ENCODE measurements around the gene SPAG6. TPM values are rescaled to one million over a fixed set of nuclear protein-coding genes. Genes with fewer than 3 reads are reported as not detected.

SPAG6 gene
- total RNA-seq (2021): 0.55 TPM in 1 of 2 replicates, not detected in the other
- percentile 22 among the genes with signal in this experiment for Bru-seq, nascent RNA
- BruChase-seq, experiment 1, labeled RNA remaining after a 2-hour chase: percentile 27 among the genes with signal in this experiment
- percentile 26 among the genes with signal in this experiment for BruChase-seq, experiment 2, labeled RNA remaining after a 6-hour chase
- long read RNA-seq: 0 reads

DNA sequence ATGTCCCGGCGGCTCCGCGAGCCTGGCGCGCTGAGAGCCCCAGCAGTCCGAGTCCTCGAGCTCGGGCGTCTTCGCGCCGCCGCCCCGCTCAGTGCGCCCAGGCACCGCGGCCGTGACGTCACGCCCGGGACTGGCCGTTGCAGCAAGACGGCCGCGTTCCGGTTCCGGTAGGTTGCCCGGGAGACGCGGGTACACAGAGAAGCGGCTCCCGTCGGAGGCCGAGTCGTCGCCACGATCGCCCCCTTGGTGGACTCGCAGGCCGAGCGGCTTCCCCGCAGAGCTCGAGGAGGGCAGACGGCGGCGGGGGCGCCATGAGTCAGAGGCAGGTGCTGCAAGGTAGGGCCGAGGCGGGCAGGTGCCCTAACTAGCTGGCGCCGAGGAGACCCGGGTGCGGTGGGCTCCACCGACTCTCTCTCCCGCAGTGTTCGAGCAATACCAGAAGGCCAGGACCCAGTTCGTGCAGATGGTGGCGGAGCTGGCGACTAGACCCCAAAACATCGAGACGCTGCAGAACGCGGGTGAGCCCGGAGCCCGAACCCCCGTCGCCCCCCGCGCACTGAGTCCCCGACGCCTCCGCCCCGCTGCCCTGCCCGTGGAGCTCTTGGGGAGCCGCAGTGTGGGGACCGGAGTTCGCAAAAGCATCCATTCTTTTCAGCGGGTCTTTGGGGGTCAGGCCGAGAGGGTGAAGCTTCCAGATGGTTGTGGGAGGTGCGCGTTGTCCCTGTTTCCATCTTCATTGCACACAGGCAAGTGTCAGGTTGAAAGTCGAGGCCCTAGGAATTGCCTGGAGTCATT, at the start of gene SPAG6:
TSS of gene SPAG6 (plus strand) at position 196 of the 795 bp plus-strand sequence. CDS start at position 312, 116 bp downstream.
- H3K4me3 ChIP-seq: no peak within 1 kb of the TSS
- POLR2A ChIA-PET (ENCODE audit: unreplicated experiment): no interaction called here

DNA sequence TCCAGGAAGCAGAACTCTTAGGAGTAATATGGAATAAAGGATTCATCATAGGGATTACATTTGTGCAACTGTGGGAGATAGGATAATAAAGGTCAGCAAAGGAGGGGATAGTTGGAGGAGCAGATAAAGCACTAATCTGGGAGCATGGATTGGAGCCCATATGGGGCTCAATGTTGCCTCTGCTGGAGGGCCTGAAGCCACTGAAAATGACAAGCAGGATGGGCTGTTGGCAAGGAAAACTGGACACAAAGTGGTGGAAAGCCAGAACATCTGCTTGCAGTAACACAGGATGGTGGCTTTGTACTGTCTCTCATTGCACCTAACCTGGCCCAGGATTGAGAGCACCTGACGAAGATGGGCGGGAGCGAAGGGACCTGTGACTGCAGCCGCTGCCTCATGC, 44.1 kb upstream of the SPAG6 start:
- Histone ChIP-seq H3K79me2 (ENCODE audit: low read depth) (no peaks in the 10 kb centered on the region), H2AFZ (no peak overlapping the region), H3K27me3 (ENCODE audit: insufficient read depth, low read depth) (no peaks in the 10 kb centered on the region), H3K9me2 (ENCODE audit: insufficient read depth) (no peaks in the 10 kb centered on the region), H3K4me1 (replicated peaks; ENCODE audit: insufficient read depth) (no peaks in the 10 kb centered on the region), H3K4me3 (no peak overlapping the region), H3K36me3 (ENCODE audit: low read depth) (no peaks in the 10 kb centered on the region), H3K27ac (no peak overlapping the region), H3F3A (ENCODE audit: insufficient read depth, low read depth) (no peaks in the 10 kb centered on the region), H3K4me2 (no peak overlapping the region), H3K9me3 (ENCODE audit: insufficient read depth, low read depth) (0 out of 2 replicates have a peak, but pooled peaks cover 3% of the 10 kb centered on the region), H4K20me1 (ENCODE audit: insufficient read depth) (no peaks in the 10 kb centered on the region)
- intact Hi-C loops (cut with micrococcal nuclease; ENCODE audit: unreplicated experiment): no loop called here
- ChIA-PET CTCF (no interaction called here), POLR2A (ENCODE audit: unreplicated experiment) (no interaction called here)
- no TSS peak for BruUV-seq (replicated peaks)
- TF ChIP-seq EZH2 (IDR thresholded peaks at IDR 0.05; ENCODE audit: low read depth): no peak
- TF ChIP-seq, protein P1, sequence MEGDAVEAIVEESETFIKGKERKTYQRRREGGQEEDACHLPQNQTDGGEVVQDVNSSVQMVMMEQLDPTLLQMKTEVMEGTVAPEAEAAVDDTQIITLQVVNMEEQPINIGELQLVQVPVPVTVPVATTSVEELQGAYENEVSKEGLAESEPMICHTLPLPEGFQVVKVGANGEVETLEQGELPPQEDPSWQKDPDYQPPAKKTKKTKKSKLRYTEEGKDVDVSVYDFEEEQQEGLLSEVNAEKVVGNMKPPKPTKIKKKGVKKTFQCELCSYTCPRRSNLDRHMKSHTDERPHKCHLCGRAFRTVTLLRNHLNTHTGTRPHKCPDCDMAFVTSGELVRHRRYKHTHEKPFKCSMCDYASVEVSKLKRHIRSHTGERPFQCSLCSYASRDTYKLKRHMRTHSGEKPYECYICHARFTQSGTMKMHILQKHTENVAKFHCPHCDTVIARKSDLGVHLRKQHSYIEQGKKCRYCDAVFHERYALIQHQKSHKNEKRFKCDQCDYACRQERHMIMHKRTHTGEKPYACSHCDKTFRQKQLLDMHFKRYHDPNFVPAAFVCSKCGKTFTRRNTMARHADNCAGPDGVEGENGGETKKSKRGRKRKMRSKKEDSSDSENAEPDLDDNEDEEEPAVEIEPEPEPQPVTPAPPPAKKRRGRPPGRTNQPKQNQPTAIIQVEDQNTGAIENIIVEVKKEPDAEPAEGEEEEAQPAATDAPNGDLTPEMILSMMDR (conservative IDR thresholded peaks at IDR 0.05): 0 out of 2 replicates have a peak, but pooled peaks have one; percentile 10
- DNase-seq: no peak

More for the DNA sequence above, at the start of gene SPAG6:
- no peaks in the 10 kb centered on the region for H3K36me3 ChIP-seq (ENCODE audit: low read depth)
- H3K4me2 ChIP-seq: no peak within 1 kb of the TSS
- BruUV-seq (replicated peaks): no TSS peak
- no peak for DNase-seq
- intact Hi-C loops (cut with micrococcal nuclease; ENCODE audit: unreplicated experiment): no loop called here
- H3K4me1 ChIP-seq (replicated peaks; ENCODE audit: insufficient read depth): 0 out of 2 replicates have a peak, but pooled peaks cover 6% of the 10 kb centered on the region
- TF ChIP-seq EZH2 (IDR thresholded peaks at IDR 0.05; ENCODE audit: low read depth): no peak
- TF ChIP-seq, protein P1 (conservative IDR thresholded peaks at IDR 0.05): no peak
- H3F3A ChIP-seq (ENCODE audit: insufficient read depth, low read depth): no peaks in the 10 kb centered on the region
- H3K27me3 ChIP-seq (ENCODE audit: insufficient read depth, low read depth): no peaks in the 10 kb centered on the region
- no peaks in the 10 kb centered on the region for H4K20me1 ChIP-seq (ENCODE audit: insufficient read depth)
- H3K79me2 ChIP-seq (ENCODE audit: low read depth): no peaks in the 10 kb centered on the region
- no peak within 1 kb of the TSS for H3K27ac ChIP-seq
- CTCF ChIA-PET: no interaction called here
- H3K9me2 ChIP-seq (ENCODE audit: insufficient read depth): no peaks in the 10 kb centered on the region
- H2AFZ ChIP-seq: no peak within 1 kb of the TSS
- no peaks in the 10 kb centered on the region for H3K9me3 ChIP-seq (ENCODE audit: insufficient read depth, low read depth)

DNA sequence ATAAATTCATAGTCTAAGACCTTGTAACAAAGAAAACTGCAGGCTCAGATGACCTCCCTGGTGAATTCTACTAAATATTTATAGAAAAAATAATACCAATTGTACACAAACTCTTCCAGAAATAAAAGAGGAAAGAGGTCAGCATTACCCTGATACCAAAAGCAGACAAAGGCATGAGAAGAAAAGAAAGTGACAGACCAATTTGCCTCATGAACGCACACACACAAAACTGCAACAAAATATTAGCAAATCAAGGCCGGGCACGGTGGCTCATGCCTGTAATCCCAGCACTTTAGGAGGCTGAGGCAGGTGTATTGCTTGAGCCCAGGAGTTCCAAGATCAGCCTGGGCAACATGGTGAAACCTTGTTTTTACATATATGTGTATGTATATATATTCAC, 41.8 kb upstream of the SPAG6 start:
- H2AFZ ChIP-seq: no peak overlapping the region
- no peak overlapping the region for H3K4me2 ChIP-seq
- no peak overlapping the region for H3K27ac ChIP-seq
- DNase-seq: no peak
- no peaks in the 10 kb centered on the region for H4K20me1 ChIP-seq (ENCODE audit: insufficient read depth)
- no peaks in the 10 kb centered on the region for H3K9me2 ChIP-seq (ENCODE audit: insufficient read depth)
- intact Hi-C loops (cut with micrococcal nuclease; ENCODE audit: unreplicated experiment): no loop called here
- H3K36me3 ChIP-seq (ENCODE audit: low read depth): no peaks in the 10 kb centered on the region
- TF ChIP-seq, protein P1 (conservative IDR thresholded peaks at IDR 0.05): no peak
- TF ChIP-seq EZH2 (IDR thresholded peaks at IDR 0.05; ENCODE audit: low read depth): no peak
- H3K4me1 ChIP-seq (replicated peaks; ENCODE audit: insufficient read depth): no peaks in the 10 kb centered on the region; the same call in 1 of the 2 replicates
- no peak overlapping the region for H3K4me3 ChIP-seq
- H3K27me3 ChIP-seq (ENCODE audit: insufficient read depth, low read depth): no peaks in the 10 kb centered on the region
- ChIA-PET CTCF (no interaction called here), POLR2A (ENCODE audit: unreplicated experiment) (no interaction called here)
- H3K79me2 ChIP-seq (ENCODE audit: low read depth): no peaks in the 10 kb centered on the region
- H3F3A ChIP-seq (ENCODE audit: insufficient read depth, low read depth): no peaks in the 10 kb centered on the region
- no TSS peak for BruUV-seq (replicated peaks)
- peaks cover 3% of the 10 kb centered on the region; the same call in 1 of the 2 replicates for H3K9me3 ChIP-seq (ENCODE audit: insufficient read depth, low read depth)
